NT2/D1 (cell line): ENCODE data around the gene DEFB119.

ENCODE experiments used
- YY1 ChIP-seq: IDR thresholded peaks from 2 replicates; pipeline ENCODE4 v1.6.1; 2011; ENCODE audit not compliant: insufficient read length, insufficient read depth
- ZNF274 ChIP-seq: IDR thresholded peaks from 2 replicates; pipeline ENCODE4 v1.6.1; 2011; ENCODE audit warnings: mild to moderate bottlenecking, low read depth, low read length

GRCh38 chr20:31425797-31426196 is 35.4 kb upstream of the DEFB119 start:
- TF ChIP-seq ZNF274, result no peak
- no peak for TF ChIP-seq YY1
